Measurements from ENCODE around the gene LSAMP. TPM values are rescaled to one million over a fixed set of nuclear protein-coding genes. Genes with fewer than 3 reads are reported as not detected.

The LSAMP gene
- total and polyA plus RNA-seq, 2 donors (not counting 1 experiment from before 2014, with no cell fraction given) = not detected

- Mint-ChIP-seq H3K27ac (no peak overlapping the region), H3K4me3 (no peak overlapping the region), H3K4me1 (peaks cover 15% of the 10 kb centered on the region), H3K27me3 (peaks cover 23% of the 10 kb centered on the region), H3K9me3 (ENCODE audit: insufficient read depth) (no peaks in the 10 kb centered on the region)
- no peak for DNase-seq
- intact Hi-C loops (cut with micrococcal nuclease) = no loop called here
- H3K4me3 ChIP-seq (ENCODE audit: control extremely low read depth in 1 of 5, extremely low read depth in 1 of 5, insufficient read depth in 1 of 5, low read depth in 2 of 5, low read length in 4 of 5) = no peak overlapping the region
- H3K27me3 ChIP-seq (replicated peaks in 1 of 4; ENCODE audit: control extremely low read depth in 1 of 4, control insufficient read depth in 3 of 4, insufficient read depth in 4 of 4, low read length in 3 of 4) = peaks cover 0 to 11% (median 4%) of the 10 kb centered on the region in 4 experiments
- H3K9me3 ChIP-seq (ENCODE audit: control extremely low read depth in 1 of 3, control insufficient read depth in 2 of 3, insufficient read depth in 1 of 3, low read length in 2 of 3) = no peaks in the 10 kb centered on the region
- H3K4me1 ChIP-seq (ENCODE audit: control insufficient read depth in 2 of 2, insufficient read depth in 2 of 2, low read length in 2 of 2) = peaks cover 10% of the 10 kb centered on the region in 2 donors
- no peak overlapping the region for H3K27ac ChIP-seq (ENCODE audit: low read length in 2 of 2)
- no peak overlapping the region for H3K4me2 ChIP-seq (replicated peaks; ENCODE audit: low read depth, low read length, poor library complexity, severe bottlenecking)
- no peaks in the 10 kb centered on the region for H3K79me2 ChIP-seq (ENCODE audit: control insufficient read depth, insufficient read depth, low read length)
- CTCF ChIA-PET = interaction anchor here (1.0 to 2.1 kb wide), 5 partner anchors 24 to 34 kb away, joined by 3 to 6 read pairs (median 3); no protein-coding TSS in a partner anchor
- no peaks in the 10 kb centered on the region for H3K36me3 ChIP-seq (replicated peaks in 1 of 2; ENCODE audit: control extremely low read depth in 1 of 2, control insufficient read depth in 1 of 2, extremely low read depth in 1 of 2, insufficient read depth in 2 of 2, low read length in 1 of 2)
- TF ChIP-seq CTCF (IDR thresholded peaks at IDR 0.05) (no peak), EZH2 (IDR thresholded peaks at IDR 0.05; ENCODE audit: borderline replicate concordance, insufficient read depth, low read depth, low read length, poor library complexity, severe bottlenecking) (no peak)
- no peak for ATAC-seq (ENCODE audit: low read depth)
- POLR2A ChIA-PET = no interaction called here
- H3K9ac ChIP-seq (ENCODE audit: low read length) = no peak overlapping the region
- no peak overlapping the region for H2AFZ ChIP-seq (ENCODE audit: insufficient read depth, low read depth, low read length, poor library complexity, severe bottlenecking)
- H4K20me1 ChIP-seq (ENCODE audit: control insufficient read depth, insufficient read depth, low read length, poor library complexity, severe bottlenecking) = no peaks in the 10 kb centered on the region
- 95% methylated on average over 4 of the region's 4 CpGs for WGBS (ENCODE audit: insufficient coverage)
Measured at GRCh38 chr3:115788921-115789470, 656.3 kb downstream of the LSAMP start.

- no peaks in the 10 kb centered on the region for H3K9me3 Mint-ChIP-seq (ENCODE audit: insufficient read depth)
- POLR2A ChIA-PET = no interaction called here
- Histone ChIP-seq H3K4me3 (ENCODE audit: control extremely low read depth in 1 of 5, extremely low read depth in 1 of 5, insufficient read depth in 1 of 5, low read depth in 2 of 5, low read length in 4 of 5) (no peak overlapping the region), H3K4me2 (replicated peaks; ENCODE audit: low read depth, low read length, poor library complexity, severe bottlenecking) (no peak overlapping the region), H3K4me1 (ENCODE audit: control insufficient read depth in 2 of 2, insufficient read depth in 2 of 2, low read length in 2 of 2) (peaks cover 13 to 16% of the 10 kb centered on the region in 2 donors), H3K27me3 (replicated peaks in 1 of 4; ENCODE audit: control extremely low read depth in 1 of 4, control insufficient read depth in 3 of 4, insufficient read depth in 4 of 4, low read length in 3 of 4) (peaks cover 0 to 11% (median 4%) of the 10 kb centered on the region in 4 experiments), H3K9me3 (ENCODE audit: control extremely low read depth in 1 of 3, control insufficient read depth in 2 of 3, insufficient read depth in 1 of 3, low read length in 2 of 3) (no peaks in the 10 kb centered on the region), H4K20me1 (ENCODE audit: control insufficient read depth, insufficient read depth, low read length, poor library complexity, severe bottlenecking) (no peaks in the 10 kb centered on the region), H3K36me3 (replicated peaks in 1 of 2; ENCODE audit: control extremely low read depth in 1 of 2, control insufficient read depth in 1 of 2, extremely low read depth in 1 of 2, insufficient read depth in 2 of 2, low read length in 1 of 2) (no peaks in the 10 kb centered on the region), H2AFZ (ENCODE audit: insufficient read depth, low read depth, low read length, poor library complexity, severe bottlenecking) (no peak overlapping the region), H3K27ac (ENCODE audit: low read length in 2 of 2) (no peak overlapping the region), H3K79me2 (ENCODE audit: control insufficient read depth, insufficient read depth, low read length) (no peaks in the 10 kb centered on the region), H3K9ac (ENCODE audit: low read length) (no peak overlapping the region)
- CTCF ChIA-PET = interaction anchor here (1.3 kb wide), 1 partner anchor 33 kb away, joined by 3 read pairs; no protein-coding TSS in a partner anchor
- H3K4me3 Mint-ChIP-seq = no peak overlapping the region
- DNase-seq = no peak
- TF ChIP-seq EZH2 (IDR thresholded peaks at IDR 0.05; ENCODE audit: borderline replicate concordance, insufficient read depth, low read depth, low read length, poor library complexity, severe bottlenecking) (no peak), CTCF (IDR thresholded peaks at IDR 0.05) (no peak)
- intact Hi-C loops (cut with micrococcal nuclease) = no loop called here
- no peak for ATAC-seq (ENCODE audit: low read depth)
- H3K4me1 Mint-ChIP-seq = peaks cover 18% of the 10 kb centered on the region
- no peak overlapping the region for H3K27ac Mint-ChIP-seq
- peaks cover 22% of the 10 kb centered on the region for H3K27me3 Mint-ChIP-seq
- no CpG with 5 or more reads among the region's 2 CpGs for WGBS (ENCODE audit: insufficient coverage)
Measured at GRCh38 chr3:115787818-115788217, 657.5 kb downstream of the LSAMP start.
